GM12801 (cell line): ENCODE measurements around the gene ZNF155.

Experiments
- CTCF ChIP-seq: IDR thresholded peaks from one replicate; pipeline ENCODE4 v1.5.1; 2011; ENCODE audit warnings: control low read depth; ENCODE audit not compliant: insufficient read length; ENCODE audit errors: extremely low read depth

Gene ZNF155

GRCh38 chr19:44010468-44010867 is 26.5 kb downstream of the ZNF155 start:
- no peak for TF ChIP-seq CTCF

GRCh38 chr19:44019498-44019897 is 35.5 kb downstream of the ZNF155 start:
- TF ChIP-seq CTCF: no peak

- TF ChIP-seq CTCF: no peak
Observed at GRCh38 chr19:44021221-44021620, 37.2 kb downstream of the ZNF155 start.

- no peak for TF ChIP-seq CTCF
Observed at GRCh38 chr19:44024900-44025216, 40.9 kb downstream of the ZNF155 start.

- no peak for TF ChIP-seq CTCF
Observed at GRCh38 chr19:44025217-44025936, 41.4 kb downstream of the ZNF155 start, which contains the start of gene ZNF222. ZNF222 (plus strand) TSS chr19:44025379; CDS start chr19:44025437, 58 bp downstream.

- TF ChIP-seq CTCF: no peak
Observed at GRCh38 chr19:44026622-44027021, 42.6 kb downstream of the ZNF155 start.

GRCh38 chr19:44032001-44032610 is 48.1 kb downstream of the ZNF155 start:
- no peak for TF ChIP-seq CTCF
